Activated CD8-positive, alpha-beta T cell treated with anti-CD3 and anti-CD28 coated beads for 36 hours (primary cell): ENCODE measurements around the gene BBOF1. TPM values are rescaled to one million over a fixed set of nuclear protein-coding genes. Genes with fewer than 3 reads are reported as not detected.
A peak's percentile ranks its signal among the peaks of the same experiment; 100 is the strongest.
"Not testable (repeated sequence)": the region's sequence is repeated elsewhere in the genome, so short reads cannot be mapped to it uniquely, and the experiment has no call there.

Experiments used
- ATAC-seq: fragments of 200-7000 bp; cut with Tn5 transposase; one replicate; pipeline ENCODE4 v1.10.0; 2021; ENCODE audit warnings: mild to moderate bottlenecking, moderate library complexity
- CTCF ChIA-PET: fragments of 350-600 bp; sonication (Branson Sonifier 250); formaldehyde crosslinking; loops from one replicate; lab custom pipeline; 2021; ENCODE audit warnings: antibody characterized with exemption; lab: Charles Lee
- POLR2A ChIA-PET: fragments of 350-600 bp; sonication (Branson Sonifier 250); formaldehyde crosslinking; loops from one replicate; lab custom pipeline; 2021; ENCODE audit warnings: antibody characterized with exemption; lab: Charles Lee
- DNase-seq: peaks from one replicate; pipeline ENCODE4 v3.0.0-alpha.2; 2020
- H3K27ac Mint-ChIP-seq: one replicate; pipeline ENCODE4 v1.8.0; 2021; ENCODE audit warnings: mild to moderate bottlenecking, mixed read lengths
- H3K27me3 Mint-ChIP-seq: one replicate; pipeline ENCODE4 v1.8.0; 2021; ENCODE audit warnings: mixed read lengths
- H3K36me3 Mint-ChIP-seq: one replicate; pipeline ENCODE4 v1.8.0; 2021; ENCODE audit warnings: low read depth, mixed read lengths
- H3K4me1 Mint-ChIP-seq: one replicate; pipeline ENCODE4 v1.8.0; 2021; ENCODE audit warnings: low read depth, mixed read lengths
- H3K4me3 Mint-ChIP-seq: one replicate; pipeline ENCODE4 v1.8.0; 2021; ENCODE audit warnings: mild to moderate bottlenecking, moderate library complexity, mixed read lengths
- H3K9me3 Mint-ChIP-seq: one replicate; pipeline ENCODE4 v1.8.0; 2021; ENCODE audit warnings: mixed read lengths
- CTCF ChIP-seq: fragments of 200-600 bp; IDR thresholded peaks from one replicate; pipeline ENCODE4 v1.8.0; 2022; ENCODE audit warnings: antibody characterized with exemption, mild to moderate bottlenecking
- intact Hi-C: fragments of 100-400 bp; cut with micrococcal nuclease; formaldehyde crosslinking; loops from one replicate; pipeline ENCODE4 v1.10.0; 2022
- total RNA-seq, 2 experiments: library from RNA; stranded (reverse); gene quantifications; one replicate each; pipeline ENCODE4 v1.2.3, GENCODE V29; 2021

BBOF1 gene
- total RNA-seq, 2 experiments from 2014 or later, result 1.2 TPM

- H3K9me3 Mint-ChIP-seq, H3K27me3 Mint-ChIP-seq, H3K4me3 Mint-ChIP-seq, H3K27ac Mint-ChIP-seq, POLR2A ChIA-PET, DNase-seq, H3K4me1 Mint-ChIP-seq: not testable (repeated sequence)
- intact Hi-C loops, result loop anchor here (5.0 kb wide), 1 partner anchor 141 kb away; no protein-coding TSS in a partner anchor
- TF ChIP-seq CTCF, result peak; percentile 64
- ATAC-seq, result peak; percentile 61
- CTCF ChIA-PET, result interaction anchor here (0.6 to 2.3 kb wide), 22 partner anchors 7 to 195 kb away, joined by 3 to 11 read pairs (median 4); no protein-coding TSS in a partner anchor
- peaks cover 11% of the 10 kb centered on the region for H3K36me3 Mint-ChIP-seq
These were observed 92.5 kb downstream of the BBOF1 start for GRCh38 chr14:74111395-74112216.

Other genes starting within 250 kb of the BBOF1 start
- gene PTGR2, start 167.5 kb upstream of the BBOF1 start, total RNA-seq, result 10 to 100 TPM; 10.6 to 11.0 TPM
- gene ZNF410, start 132.5 kb upstream of the BBOF1 start, total RNA-seq, result 10 to 100 TPM; 54.9 to 56.1 TPM
- 1 to 10 TPM; 1.0 to 1.3 TPM for gene FAM161B, start 69.3 kb upstream of the BBOF1 start, total RNA-seq
- gene COQ6, start 69.0 kb upstream of the BBOF1 start, total RNA-seq, result 10 to 100 TPM; 20.2 to 23.2 TPM
- gene ENTPD5, start 61 bp upstream of the BBOF1 start, total RNA-seq, result 10 to 100 TPM; 11.9 to 13.9 TPM
- 10 to 100 TPM; 10.8 to 11.8 TPM for gene ALDH6A1, start 65.1 kb downstream of the BBOF1 start, total RNA-seq
- 10 to 100 TPM; 10.1 to 10.3 TPM for gene LIN52, start 65.6 kb downstream of the BBOF1 start, total RNA-seq
- not detected for gene VSX2, start 220.1 kb downstream of the BBOF1 start, total RNA-seq